Osteoblast (primary cell): ENCODE data around the gene ADGRG7. TPM values are rescaled to one million over a fixed set of nuclear protein-coding genes. Genes with fewer than 3 reads are reported as not detected.

ENCODE experiments used
- DNase-seq: peaks from one replicate; pipeline ENCODE4 v3.0.0; 2011; ENCODE audit warnings: low spot score, mixed read lengths; ENCODE audit not compliant: insufficient read length; ENCODE audit errors: missing footprints
- H2AFZ ChIP-seq: 2 replicates; pipeline ENCODE4 v1.6.0; 2011; ENCODE audit warnings: mild to moderate bottlenecking, low read length
- H3K27ac ChIP-seq: 2 replicates; pipeline ENCODE4 v1.5.1; 2011; ENCODE audit warnings: mild to moderate bottlenecking, low read depth, low read length, moderate library complexity
- H3K27me3 ChIP-seq: 2 replicates; pipeline ENCODE4 v1.6.0; 2012; ENCODE audit warnings: mild to moderate bottlenecking, control low read depth, inconsistent platforms, low read length, moderate library complexity; ENCODE audit not compliant: insufficient read depth
- H3K36me3 ChIP-seq: 2 replicates; pipeline ENCODE4 v1.5.1; 2011; ENCODE audit warnings: mild to moderate bottlenecking, low read length, control low read depth, moderate library complexity; ENCODE audit not compliant: insufficient read depth
- H3K4me1 ChIP-seq: 2 replicates; pipeline ENCODE4 v1.5.1; 2011; ENCODE audit warnings: mild to moderate bottlenecking, low read length, control low read depth, moderate library complexity; ENCODE audit not compliant: insufficient read depth
- H3K4me2 ChIP-seq: 2 replicates; pipeline ENCODE4 v1.6.0; 2011; ENCODE audit warnings: mild to moderate bottlenecking, low read length; ENCODE audit not compliant: insufficient read depth
- H3K4me3 ChIP-seq: fragments of 200-600 bp; sonication (generic); 3 replicates; pipeline ENCODE4 v1.5.1; 2012; ENCODE audit warnings: mild to moderate bottlenecking, low read length, inconsistent platforms; ENCODE audit not compliant: insufficient read depth
- H3K79me2 ChIP-seq: 2 replicates; pipeline ENCODE4 v1.6.0; 2012; ENCODE audit warnings: mild to moderate bottlenecking, low read length, control low read depth, inconsistent platforms; ENCODE audit not compliant: insufficient read depth
- H3K9me3 ChIP-seq: 2 replicates; pipeline ENCODE4 v1.5.1; 2011; ENCODE audit warnings: low read depth, low read length, control low read depth
- H4K20me1 ChIP-seq: 2 replicates; pipeline ENCODE4 v1.6.0; 2012; ENCODE audit warnings: mild to moderate bottlenecking, low read length, control low read depth; ENCODE audit not compliant: insufficient read depth
- total RNA-seq: library from RNA; depleted of rRNA; stranded (reverse); fragments of >200 nt; gene quantifications from 2 replicates; pipeline ENCODE4 v1.2.3, GENCODE V29; 2012
- TF ChIP-seq, protein P1 (sequence below): IDR thresholded peaks from 2 replicates; pipeline ENCODE4 v1.5.1; 2011; ENCODE audit warnings: mild to moderate bottlenecking, low read depth, low read length, moderate library complexity; ENCODE audit errors: extremely low read depth

Gene ADGRG7, protein sequence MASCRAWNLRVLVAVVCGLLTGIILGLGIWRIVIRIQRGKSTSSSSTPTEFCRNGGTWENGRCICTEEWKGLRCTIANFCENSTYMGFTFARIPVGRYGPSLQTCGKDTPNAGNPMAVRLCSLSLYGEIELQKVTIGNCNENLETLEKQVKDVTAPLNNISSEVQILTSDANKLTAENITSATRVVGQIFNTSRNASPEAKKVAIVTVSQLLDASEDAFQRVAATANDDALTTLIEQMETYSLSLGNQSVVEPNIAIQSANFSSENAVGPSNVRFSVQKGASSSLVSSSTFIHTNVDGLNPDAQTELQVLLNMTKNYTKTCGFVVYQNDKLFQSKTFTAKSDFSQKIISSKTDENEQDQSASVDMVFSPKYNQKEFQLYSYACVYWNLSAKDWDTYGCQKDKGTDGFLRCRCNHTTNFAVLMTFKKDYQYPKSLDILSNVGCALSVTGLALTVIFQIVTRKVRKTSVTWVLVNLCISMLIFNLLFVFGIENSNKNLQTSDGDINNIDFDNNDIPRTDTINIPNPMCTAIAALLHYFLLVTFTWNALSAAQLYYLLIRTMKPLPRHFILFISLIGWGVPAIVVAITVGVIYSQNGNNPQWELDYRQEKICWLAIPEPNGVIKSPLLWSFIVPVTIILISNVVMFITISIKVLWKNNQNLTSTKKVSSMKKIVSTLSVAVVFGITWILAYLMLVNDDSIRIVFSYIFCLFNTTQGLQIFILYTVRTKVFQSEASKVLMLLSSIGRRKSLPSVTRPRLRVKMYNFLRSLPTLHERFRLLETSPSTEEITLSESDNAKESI
- total RNA-seq = not detected in 2 replicates

DNA sequence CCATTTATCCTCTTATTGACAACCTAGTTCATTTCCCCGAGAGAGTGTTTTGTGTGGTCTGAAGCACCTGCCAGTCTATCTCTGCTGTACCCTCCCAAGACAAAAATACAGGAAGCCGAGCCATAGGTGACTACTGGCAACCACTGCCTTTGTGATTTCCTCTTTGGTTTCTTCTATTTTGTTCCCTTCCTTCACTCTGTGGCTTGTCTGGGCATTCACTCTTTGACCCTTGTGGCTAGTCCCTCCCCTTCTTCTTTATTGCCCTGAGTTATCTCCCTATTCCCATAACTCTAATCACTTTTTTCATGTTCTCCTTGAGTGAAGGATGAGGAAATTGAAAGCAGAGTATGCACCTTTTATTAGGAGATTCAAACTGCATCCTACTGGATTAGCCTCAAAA lies at the start of gene ADGRG7:
Gene ADGRG7, plus strand, starts transcription at position 297 of the 400 bp plus-strand sequence. CDS start 256 bp downstream, outside the sequence.
- TF ChIP-seq, protein P1, sequence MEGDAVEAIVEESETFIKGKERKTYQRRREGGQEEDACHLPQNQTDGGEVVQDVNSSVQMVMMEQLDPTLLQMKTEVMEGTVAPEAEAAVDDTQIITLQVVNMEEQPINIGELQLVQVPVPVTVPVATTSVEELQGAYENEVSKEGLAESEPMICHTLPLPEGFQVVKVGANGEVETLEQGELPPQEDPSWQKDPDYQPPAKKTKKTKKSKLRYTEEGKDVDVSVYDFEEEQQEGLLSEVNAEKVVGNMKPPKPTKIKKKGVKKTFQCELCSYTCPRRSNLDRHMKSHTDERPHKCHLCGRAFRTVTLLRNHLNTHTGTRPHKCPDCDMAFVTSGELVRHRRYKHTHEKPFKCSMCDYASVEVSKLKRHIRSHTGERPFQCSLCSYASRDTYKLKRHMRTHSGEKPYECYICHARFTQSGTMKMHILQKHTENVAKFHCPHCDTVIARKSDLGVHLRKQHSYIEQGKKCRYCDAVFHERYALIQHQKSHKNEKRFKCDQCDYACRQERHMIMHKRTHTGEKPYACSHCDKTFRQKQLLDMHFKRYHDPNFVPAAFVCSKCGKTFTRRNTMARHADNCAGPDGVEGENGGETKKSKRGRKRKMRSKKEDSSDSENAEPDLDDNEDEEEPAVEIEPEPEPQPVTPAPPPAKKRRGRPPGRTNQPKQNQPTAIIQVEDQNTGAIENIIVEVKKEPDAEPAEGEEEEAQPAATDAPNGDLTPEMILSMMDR = no peak
- no peak for DNase-seq
- no peak within 1 kb of the TSS for H3K4me2 ChIP-seq
- H3K4me1 ChIP-seq = no peaks in the 10 kb centered on the region
- no peak within 1 kb of the TSS for H3K4me3 ChIP-seq
- no peaks in the 10 kb centered on the region for H3K79me2 ChIP-seq
- peaks cover 41% of the 10 kb centered on the region for H3K27me3 ChIP-seq
- no peaks in the 10 kb centered on the region for H3K9me3 ChIP-seq
- H2AFZ ChIP-seq = no peak within 1 kb of the TSS
- no peaks in the 10 kb centered on the region for H3K36me3 ChIP-seq
- no peak within 1 kb of the TSS for H3K27ac ChIP-seq
- no peaks in the 10 kb centered on the region for H4K20me1 ChIP-seq

DNA sequence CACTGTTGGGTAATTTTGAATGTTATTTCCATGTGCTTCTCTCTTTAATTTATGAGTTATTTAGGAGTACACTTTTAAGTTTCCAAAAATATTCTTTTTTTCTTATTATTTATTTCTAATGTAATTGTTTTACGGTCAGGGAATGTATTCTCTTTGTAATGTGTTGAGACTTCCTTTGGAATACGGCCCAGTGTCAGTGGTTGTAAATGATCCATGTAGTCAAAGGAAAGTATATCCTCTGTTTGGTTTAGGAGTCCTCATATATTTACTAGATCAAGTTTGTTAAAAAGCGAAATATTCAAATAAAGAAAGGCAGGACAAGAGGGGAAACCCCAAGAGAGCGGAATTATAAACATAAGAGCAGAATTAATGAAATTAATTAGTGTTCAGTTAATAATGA lies 49.0 kb upstream of the ADGRG7 start:
- Histone ChIP-seq H3K27ac (no peak overlapping the region), H4K20me1 (no peaks in the 10 kb centered on the region), H3K27me3 (no peaks in the 10 kb centered on the region), H3K9me3 (no peaks in the 10 kb centered on the region), H3K4me2 (peak overlapping the region; percentile 63), H3K4me1 (peaks cover 33% of the 10 kb centered on the region), H3K79me2 (no peaks in the 10 kb centered on the region), H2AFZ (no peak overlapping the region), H3K4me3 (no peak overlapping the region), H3K36me3 (no peaks in the 10 kb centered on the region)
- DNase-seq = no peak
- TF ChIP-seq, protein P1 = no peak

DNA sequence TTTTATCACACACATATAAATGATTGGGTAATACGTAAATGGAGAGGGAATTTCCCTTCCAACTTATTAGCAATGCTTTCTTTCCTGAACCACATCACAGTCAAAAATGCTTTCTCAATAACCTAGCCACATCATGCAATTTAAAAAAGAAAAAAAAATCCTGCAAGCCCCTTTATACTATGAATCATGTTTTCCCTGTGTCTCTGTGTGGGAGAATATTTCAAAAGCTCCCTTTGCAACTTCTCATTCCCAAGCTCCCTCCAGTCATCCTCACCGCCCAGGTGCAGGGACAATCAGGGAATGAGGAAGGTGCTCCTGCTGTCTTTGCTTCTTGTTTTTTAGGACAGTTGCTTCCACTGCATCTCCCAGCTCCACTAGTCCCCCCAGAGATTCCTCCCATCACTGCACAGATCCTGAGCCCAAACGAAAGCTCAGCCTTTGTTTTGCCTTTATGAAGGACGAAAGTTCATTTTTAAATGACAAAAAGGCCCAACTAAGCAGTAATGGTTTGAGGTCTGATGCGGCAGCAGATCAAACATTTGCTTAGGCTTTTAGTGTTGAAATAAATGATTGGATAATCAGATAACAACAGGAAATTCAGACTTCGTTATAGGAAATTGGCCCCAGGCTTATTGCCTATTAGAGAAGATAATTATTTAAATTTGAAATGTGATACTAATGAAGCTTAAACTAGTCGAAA lies 47.8 kb upstream of the ADGRG7 start:
- TF ChIP-seq, protein P1 = no peak
- Histone ChIP-seq H3K4me1 (peaks cover 33% of the 10 kb centered on the region), H2AFZ (no peak overlapping the region), H3K27me3 (no peaks in the 10 kb centered on the region), H3K27ac (peak overlapping the region; percentile 69), H3K9me3 (no peaks in the 10 kb centered on the region), H3K4me3 (peak overlapping the region; percentile 8), H3K79me2 (no peaks in the 10 kb centered on the region), H3K36me3 (no peaks in the 10 kb centered on the region), H4K20me1 (no peaks in the 10 kb centered on the region), H3K4me2 (peak overlapping the region; percentile 74)
- DNase-seq = peak; percentile 9
